ENCODE data around the gene TAPBPL. TPM values are rescaled to one million over a fixed set of nuclear protein-coding genes. Genes with fewer than 3 reads are reported as not detected.

The TAPBPL gene
- polyA plus RNA-seq, 1 donor (not counting 4 experiments of a cell fraction or from before 2014, with no cell fraction given) = 4.8 TPM

- H3K9ac ChIP-seq (ENCODE audit: control insufficient read depth, extremely low read depth, insufficient read depth, low read length) = no peak overlapping the region
- no peak overlapping the region for H3K4me2 ChIP-seq (ENCODE audit: control insufficient read depth, extremely low read depth, insufficient read depth, low read depth, low read length)
- no peaks in the 10 kb centered on the region for H3K9me1 ChIP-seq (ENCODE audit: control insufficient read depth, extremely low read depth, insufficient read depth, low read length)
- no peak overlapping the region for H3K27ac ChIP-seq (ENCODE audit: control insufficient read depth, insufficient read depth, low read length)
- no peaks in the 10 kb centered on the region for H3K79me2 ChIP-seq (ENCODE audit: control insufficient read depth, insufficient read depth, low read length)
- TF ChIP-seq EZH2 (IDR thresholded peaks at IDR 0.05; ENCODE audit: low read length) = no peak
- TF ChIP-seq, protein P1, sequence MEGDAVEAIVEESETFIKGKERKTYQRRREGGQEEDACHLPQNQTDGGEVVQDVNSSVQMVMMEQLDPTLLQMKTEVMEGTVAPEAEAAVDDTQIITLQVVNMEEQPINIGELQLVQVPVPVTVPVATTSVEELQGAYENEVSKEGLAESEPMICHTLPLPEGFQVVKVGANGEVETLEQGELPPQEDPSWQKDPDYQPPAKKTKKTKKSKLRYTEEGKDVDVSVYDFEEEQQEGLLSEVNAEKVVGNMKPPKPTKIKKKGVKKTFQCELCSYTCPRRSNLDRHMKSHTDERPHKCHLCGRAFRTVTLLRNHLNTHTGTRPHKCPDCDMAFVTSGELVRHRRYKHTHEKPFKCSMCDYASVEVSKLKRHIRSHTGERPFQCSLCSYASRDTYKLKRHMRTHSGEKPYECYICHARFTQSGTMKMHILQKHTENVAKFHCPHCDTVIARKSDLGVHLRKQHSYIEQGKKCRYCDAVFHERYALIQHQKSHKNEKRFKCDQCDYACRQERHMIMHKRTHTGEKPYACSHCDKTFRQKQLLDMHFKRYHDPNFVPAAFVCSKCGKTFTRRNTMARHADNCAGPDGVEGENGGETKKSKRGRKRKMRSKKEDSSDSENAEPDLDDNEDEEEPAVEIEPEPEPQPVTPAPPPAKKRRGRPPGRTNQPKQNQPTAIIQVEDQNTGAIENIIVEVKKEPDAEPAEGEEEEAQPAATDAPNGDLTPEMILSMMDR (optimal IDR thresholded peaks at IDR 0.05 in 1 of 3, IDR thresholded peaks at IDR 0.05 in 1 of 3, conservative IDR thresholded peaks at IDR 0.05 in 1 of 3; ENCODE audit: extremely low read depth in 1 of 3, insufficient read depth in 2 of 3, low read length in 3 of 3) = no peak
- no peak overlapping the region for H2AFZ ChIP-seq (ENCODE audit: control insufficient read depth, low read length)
- H3K36me3 ChIP-seq (ENCODE audit: control insufficient read depth in 2 of 2, extremely low read depth in 1 of 2, insufficient read depth in 2 of 2, low read length in 2 of 2) = peaks cover 15 to 32% of the 10 kb centered on the region in 2 experiments
- peaks cover 4% of the 10 kb centered on the region for H3K4me1 ChIP-seq (ENCODE audit: control insufficient read depth, extremely low read depth, insufficient read depth, low read length)
- no peak for FAIRE-seq
- no peaks in the 10 kb centered on the region for H3K27me3 ChIP-seq (ENCODE audit: control insufficient read depth, extremely low read depth, insufficient read depth, low read length)
- no peaks in the 10 kb centered on the region for H3K9me3 ChIP-seq (ENCODE audit: control insufficient read depth, low read depth, low read length)
- no peaks in the 10 kb centered on the region for H4K20me1 ChIP-seq (ENCODE audit: control insufficient read depth, extremely low read depth, insufficient read depth, low read length)
- dilution Hi-C loops (cut with MboI; ENCODE audit: extremely low pct_ligation_motif_present, low sequenced_read_pairs) = no loop called here
- H3K4me3 ChIP-seq (ENCODE audit: control insufficient read depth in 2 of 3, extremely low read depth in 1 of 3, insufficient read depth in 2 of 3, low read depth in 1 of 3, low read length in 3 of 3) = no peak overlapping the region
- no peak for DNase-seq (ENCODE audit: low read depth, low spot score)
Observed at GRCh38 chr12:6460751-6461371, 9.0 kb downstream of the TAPBPL start.

GRCh38 chr12:6461401-6462233, 9.8 kb downstream of the TAPBPL start:
- Histone ChIP-seq H4K20me1 (ENCODE audit: control insufficient read depth, extremely low read depth, insufficient read depth, low read length) (no peaks in the 10 kb centered on the region), H3K9me3 (ENCODE audit: control insufficient read depth, low read depth, low read length) (no peaks in the 10 kb centered on the region), H3K36me3 (ENCODE audit: control insufficient read depth in 2 of 2, extremely low read depth in 1 of 2, insufficient read depth in 2 of 2, low read length in 2 of 2) (peaks cover 16 to 32% of the 10 kb centered on the region in 2 experiments), H3K4me1 (ENCODE audit: control insufficient read depth, extremely low read depth, insufficient read depth, low read length) (peaks cover 4% of the 10 kb centered on the region), H3K27me3 (ENCODE audit: control insufficient read depth, extremely low read depth, insufficient read depth, low read length) (no peaks in the 10 kb centered on the region), H3K79me2 (ENCODE audit: control insufficient read depth, insufficient read depth, low read length) (no peaks in the 10 kb centered on the region), H2AFZ (ENCODE audit: control insufficient read depth, low read length) (no peak overlapping the region), H3K4me3 (ENCODE audit: control insufficient read depth in 2 of 3, extremely low read depth in 1 of 3, insufficient read depth in 2 of 3, low read depth in 1 of 3, low read length in 3 of 3) (no peak overlapping the region), H3K27ac (ENCODE audit: control insufficient read depth, insufficient read depth, low read length) (no peak overlapping the region), H3K9me1 (ENCODE audit: control insufficient read depth, extremely low read depth, insufficient read depth, low read length) (no peaks in the 10 kb centered on the region), H3K9ac (ENCODE audit: control insufficient read depth, extremely low read depth, insufficient read depth, low read length) (no peak overlapping the region), H3K4me2 (ENCODE audit: control insufficient read depth, extremely low read depth, insufficient read depth, low read depth, low read length) (no peak overlapping the region)
- dilution Hi-C loops (cut with MboI; ENCODE audit: extremely low pct_ligation_motif_present, low sequenced_read_pairs) = no loop called here
- FAIRE-seq (peak; percentile 81), DNase-seq (ENCODE audit: low read depth, low spot score) (no peak)
- TF ChIP-seq, protein P1 (optimal IDR thresholded peaks at IDR 0.05 in 1 of 3, IDR thresholded peaks at IDR 0.05 in 1 of 3, conservative IDR thresholded peaks at IDR 0.05 in 1 of 3; ENCODE audit: extremely low read depth in 1 of 3, insufficient read depth in 2 of 3, low read length in 3 of 3) = no peak
- no peak for TF ChIP-seq EZH2 (IDR thresholded peaks at IDR 0.05; ENCODE audit: low read length)
